ENCODE data around the gene KRTAP5-9.
"Not testable (repeated sequence)": the region's sequence is repeated elsewhere in the genome, so short reads cannot be mapped to it uniquely, and the experiment has no call there.

Gene KRTAP5-9

GRCh38 chr11:71548120-71548519, at the start of gene KRTAP5-9:
TSS of gene KRTAP5-9 (plus strand) at chr11:71548420. CDS start at chr11:71548658, 238 bp downstream.
- DNase-seq, result no peak

- DNase-seq, result no peak
Measured at GRCh38 chr11:71499125-71499524, 49.1 kb upstream of the KRTAP5-9 start.

- no peak for DNase-seq
Measured at GRCh38 chr11:71499546-71499945, 48.7 kb upstream of the KRTAP5-9 start.

- DNase-seq, result no peak
Measured at GRCh38 chr11:71500601-71501021, 47.6 kb upstream of the KRTAP5-9 start.

GRCh38 chr11:71501071-71501985, 46.9 kb upstream of the KRTAP5-9 start:
- no peak for DNase-seq

GRCh38 chr11:71502026-71502425, 46.2 kb upstream of the KRTAP5-9 start:
- no peak for DNase-seq

GRCh38 chr11:71502871-71503435, 45.3 kb upstream of the KRTAP5-9 start:
- no peak for DNase-seq

- peak; percentile 13 for DNase-seq
Measured at GRCh38 chr11:71504531-71504930, 43.7 kb upstream of the KRTAP5-9 start.

- no peak for DNase-seq
Measured at GRCh38 chr11:71505001-71505400, 43.2 kb upstream of the KRTAP5-9 start.

GRCh38 chr11:71505781-71506180, 42.4 kb upstream of the KRTAP5-9 start:
- DNase-seq, result no peak

- DNase-seq, result no peak
Measured at GRCh38 chr11:71507102-71507501, 41.1 kb upstream of the KRTAP5-9 start.

- DNase-seq, result no peak
Measured at GRCh38 chr11:71518506-71519471, 29.4 kb upstream of the KRTAP5-9 start.

GRCh38 chr11:71519546-71519945, 28.7 kb upstream of the KRTAP5-9 start:
- DNase-seq, result no peak

GRCh38 chr11:71525188-71525937, 22.9 kb upstream of the KRTAP5-9 start:
- no peak for DNase-seq

- no peak for DNase-seq
Measured at GRCh38 chr11:71525938-71526495, 22.2 kb upstream of the KRTAP5-9 start.

GRCh38 chr11:71526796-71527575, 21.2 kb upstream of the KRTAP5-9 start, which contains the start of gene KRTAP5-7:
TSS of gene KRTAP5-7 (plus strand) at chr11:71527267. CDS start at chr11:71527301, 34 bp downstream.
- DNase-seq, result not testable (repeated sequence)

- no peak for DNase-seq
Measured at GRCh38 chr11:71527576-71528210, 20.5 kb upstream of the KRTAP5-9 start.

- DNase-seq, result peak; percentile 34
Measured at GRCh38 chr11:71530602-71531001, 17.6 kb upstream of the KRTAP5-9 start.

GRCh38 chr11:71532036-71532610, 16.1 kb upstream of the KRTAP5-9 start:
- DNase-seq, result no peak
